GM19455 (cell line): Measurements from ENCODE around the gene ZDHHC22.

Experiments
- ATAC-seq: cut with Tn5 transposase; IDR thresholded peaks from one replicate; pipeline ENCODE4 v1.9.1; 2021; ENCODE audit not compliant: unreplicated experiment

Gene ZDHHC22

GRCh38 chr14:77085538-77085937 lies 56.1 kb downstream of the ZDHHC22 start:
- ATAC-seq: no peak

- ATAC-seq: no peak
Measured at GRCh38 chr14:77084985-77085384, 56.6 kb downstream of the ZDHHC22 start.

- ATAC-seq: no peak
Measured at GRCh38 chr14:77083082-77083481, 58.5 kb downstream of the ZDHHC22 start.

GRCh38 chr14:77082356-77082755 lies 59.2 kb downstream of the ZDHHC22 start:
- ATAC-seq: no peak
